ENCODE data around the gene SHISAL2A.

The SHISAL2A gene

DNA sequence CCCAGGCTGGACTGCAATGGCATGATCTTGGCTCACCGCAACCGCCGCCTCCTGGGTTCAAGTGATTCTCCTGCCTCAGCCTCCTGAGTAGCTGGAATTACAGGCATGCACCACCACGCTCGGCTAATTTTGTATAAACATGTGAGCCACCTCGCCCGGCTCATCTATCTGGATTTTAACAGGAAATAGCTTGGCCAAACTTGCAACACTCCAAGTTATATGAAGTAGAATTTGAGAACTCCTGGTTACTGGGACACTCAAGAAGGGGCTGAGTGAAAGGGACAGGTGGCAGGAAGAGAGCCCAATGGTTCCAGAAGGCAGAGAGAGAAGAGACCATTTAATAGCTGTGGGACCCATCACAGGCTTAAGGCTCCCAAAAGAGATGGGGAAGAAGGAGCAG lies 33.7 kb upstream of the SHISAL2A start:
- TF ChIP-seq TCF12 (IDR thresholded peaks at IDR 0.05; ENCODE audit: low read depth) (no peak), TEAD4 (IDR thresholded peaks at IDR 0.05) (no peak), TAF1 (IDR thresholded peaks at IDR 0.05; ENCODE audit: low read depth) (no peak), NFIC (IDR thresholded peaks at IDR 0.05) (no peak), RAD21 (IDR thresholded peaks at IDR 0.05; ENCODE audit: low read depth) (no peak), CREB1 (IDR thresholded peaks at IDR 0.05; ENCODE audit: low read depth) (no peak), EGR1 (IDR thresholded peaks at IDR 0.05) (no peak), FOXM1 (IDR thresholded peaks at IDR 0.05; ENCODE audit: borderline replicate concordance, low read depth) (no peak), CEBPB (IDR thresholded peaks at IDR 0.05) (no peak), ZBTB7A (IDR thresholded peaks at IDR 0.05; ENCODE audit: low read depth) (no peak), EP300 (IDR thresholded peaks at IDR 0.05; ENCODE audit: borderline replicate concordance) (no peak), YY1 (IDR thresholded peaks at IDR 0.05; ENCODE audit: low read depth) (no peak)
- TF ChIP-seq, protein P1, sequence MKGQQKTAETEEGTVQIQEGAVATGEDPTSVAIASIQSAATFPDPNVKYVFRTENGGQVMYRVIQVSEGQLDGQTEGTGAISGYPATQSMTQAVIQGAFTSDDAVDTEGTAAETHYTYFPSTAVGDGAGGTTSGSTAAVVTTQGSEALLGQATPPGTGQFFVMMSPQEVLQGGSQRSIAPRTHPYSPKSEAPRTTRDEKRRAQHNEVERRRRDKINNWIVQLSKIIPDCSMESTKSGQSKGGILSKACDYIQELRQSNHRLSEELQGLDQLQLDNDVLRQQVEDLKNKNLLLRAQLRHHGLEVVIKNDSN (IDR thresholded peaks at IDR 0.05): no peak
- TF ChIP-seq, protein P2, sequence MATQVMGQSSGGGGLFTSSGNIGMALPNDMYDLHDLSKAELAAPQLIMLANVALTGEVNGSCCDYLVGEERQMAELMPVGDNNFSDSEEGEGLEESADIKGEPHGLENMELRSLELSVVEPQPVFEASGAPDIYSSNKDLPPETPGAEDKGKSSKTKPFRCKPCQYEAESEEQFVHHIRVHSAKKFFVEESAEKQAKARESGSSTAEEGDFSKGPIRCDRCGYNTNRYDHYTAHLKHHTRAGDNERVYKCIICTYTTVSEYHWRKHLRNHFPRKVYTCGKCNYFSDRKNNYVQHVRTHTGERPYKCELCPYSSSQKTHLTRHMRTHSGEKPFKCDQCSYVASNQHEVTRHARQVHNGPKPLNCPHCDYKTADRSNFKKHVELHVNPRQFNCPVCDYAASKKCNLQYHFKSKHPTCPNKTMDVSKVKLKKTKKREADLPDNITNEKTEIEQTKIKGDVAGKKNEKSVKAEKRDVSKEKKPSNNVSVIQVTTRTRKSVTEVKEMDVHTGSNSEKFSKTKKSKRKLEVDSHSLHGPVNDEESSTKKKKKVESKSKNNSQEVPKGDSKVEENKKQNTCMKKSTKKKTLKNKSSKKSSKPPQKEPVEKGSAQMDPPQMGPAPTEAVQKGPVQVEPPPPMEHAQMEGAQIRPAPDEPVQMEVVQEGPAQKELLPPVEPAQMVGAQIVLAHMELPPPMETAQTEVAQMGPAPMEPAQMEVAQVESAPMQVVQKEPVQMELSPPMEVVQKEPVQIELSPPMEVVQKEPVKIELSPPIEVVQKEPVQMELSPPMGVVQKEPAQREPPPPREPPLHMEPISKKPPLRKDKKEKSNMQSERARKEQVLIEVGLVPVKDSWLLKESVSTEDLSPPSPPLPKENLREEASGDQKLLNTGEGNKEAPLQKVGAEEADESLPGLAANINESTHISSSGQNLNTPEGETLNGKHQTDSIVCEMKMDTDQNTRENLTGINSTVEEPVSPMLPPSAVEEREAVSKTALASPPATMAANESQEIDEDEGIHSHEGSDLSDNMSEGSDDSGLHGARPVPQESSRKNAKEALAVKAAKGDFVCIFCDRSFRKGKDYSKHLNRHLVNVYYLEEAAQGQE (IDR thresholded peaks at IDR 0.05; ENCODE audit: low read depth): no peak
- TF ChIP-seq, protein P3, sequence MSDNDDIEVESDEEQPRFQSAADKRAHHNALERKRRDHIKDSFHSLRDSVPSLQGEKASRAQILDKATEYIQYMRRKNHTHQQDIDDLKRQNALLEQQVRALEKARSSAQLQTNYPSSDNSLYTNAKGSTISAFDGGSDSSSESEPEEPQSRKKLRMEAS (IDR thresholded peaks at IDR 0.05): no peak

DNA sequence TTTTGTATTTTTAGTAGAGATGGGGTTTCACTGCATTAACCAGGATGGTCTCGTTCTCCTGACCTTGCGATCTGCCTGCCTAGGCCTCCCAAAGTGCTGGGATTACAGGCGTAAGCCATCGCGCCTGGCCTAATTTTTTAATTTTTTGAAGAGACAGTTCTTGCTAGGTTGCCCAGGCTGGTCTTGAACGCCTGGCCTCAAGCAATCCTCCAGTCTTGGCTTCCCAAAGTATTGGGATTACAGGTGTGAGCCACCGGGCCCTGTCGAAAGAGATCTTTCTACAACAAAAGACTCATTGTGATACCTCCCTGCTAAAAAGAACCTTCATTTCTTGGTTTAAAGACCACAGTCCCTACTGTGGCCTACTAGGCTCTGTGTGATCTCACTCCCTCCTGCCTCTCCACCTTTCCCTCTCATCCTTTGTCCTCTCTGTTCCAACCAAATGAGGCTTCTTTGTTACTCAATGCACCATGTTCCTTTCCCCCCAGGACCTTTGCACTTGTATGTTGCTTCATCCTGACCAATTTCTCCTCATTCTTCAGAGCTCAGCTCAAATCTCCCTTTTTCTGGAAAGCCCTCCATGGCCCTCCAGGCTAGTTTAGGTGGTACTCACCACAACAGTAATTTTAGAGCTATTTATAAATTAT lies 32.3 kb upstream of the SHISAL2A start:
- TF ChIP-seq, protein P3 (IDR thresholded peaks at IDR 0.05): no peak
- no peak for TF ChIP-seq FOXM1 (IDR thresholded peaks at IDR 0.05; ENCODE audit: borderline replicate concordance, low read depth)
- TF ChIP-seq TCF12 (IDR thresholded peaks at IDR 0.05; ENCODE audit: low read depth): no peak
- TF ChIP-seq ZBTB7A (IDR thresholded peaks at IDR 0.05; ENCODE audit: low read depth): no peak
- no peak for TF ChIP-seq TEAD4 (IDR thresholded peaks at IDR 0.05)
- no peak for TF ChIP-seq YY1 (IDR thresholded peaks at IDR 0.05; ENCODE audit: low read depth)
- TF ChIP-seq, protein P1 (IDR thresholded peaks at IDR 0.05): no peak
- no peak for TF ChIP-seq EP300 (IDR thresholded peaks at IDR 0.05; ENCODE audit: borderline replicate concordance)

DNA sequence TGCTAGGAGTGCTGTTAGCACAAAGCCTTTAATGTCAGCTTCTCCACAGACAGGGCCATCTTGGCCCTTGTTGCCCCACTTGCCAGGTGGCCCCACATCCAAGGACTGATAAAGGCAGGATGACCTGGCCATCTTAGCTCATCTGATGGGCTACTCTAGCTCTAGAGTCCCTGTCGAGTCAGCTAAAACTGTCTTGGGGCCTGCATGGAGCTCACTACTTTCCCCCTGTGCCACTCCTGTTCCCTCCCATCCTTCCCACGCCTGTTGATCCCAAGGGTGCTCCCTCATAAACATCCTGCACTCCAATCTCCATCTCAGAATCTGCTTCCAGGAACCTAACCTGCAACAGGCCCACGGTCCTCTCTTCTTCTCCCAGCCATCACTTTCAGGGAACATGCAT lies 31.4 kb upstream of the SHISAL2A start:
- TF ChIP-seq NFIC (IDR thresholded peaks at IDR 0.05) (no peak), RAD21 (IDR thresholded peaks at IDR 0.05; ENCODE audit: low read depth) (no peak)
- TF ChIP-seq, protein P1 (IDR thresholded peaks at IDR 0.05): no peak
- TF ChIP-seq, protein P2 (IDR thresholded peaks at IDR 0.05; ENCODE audit: low read depth): no peak

DNA sequence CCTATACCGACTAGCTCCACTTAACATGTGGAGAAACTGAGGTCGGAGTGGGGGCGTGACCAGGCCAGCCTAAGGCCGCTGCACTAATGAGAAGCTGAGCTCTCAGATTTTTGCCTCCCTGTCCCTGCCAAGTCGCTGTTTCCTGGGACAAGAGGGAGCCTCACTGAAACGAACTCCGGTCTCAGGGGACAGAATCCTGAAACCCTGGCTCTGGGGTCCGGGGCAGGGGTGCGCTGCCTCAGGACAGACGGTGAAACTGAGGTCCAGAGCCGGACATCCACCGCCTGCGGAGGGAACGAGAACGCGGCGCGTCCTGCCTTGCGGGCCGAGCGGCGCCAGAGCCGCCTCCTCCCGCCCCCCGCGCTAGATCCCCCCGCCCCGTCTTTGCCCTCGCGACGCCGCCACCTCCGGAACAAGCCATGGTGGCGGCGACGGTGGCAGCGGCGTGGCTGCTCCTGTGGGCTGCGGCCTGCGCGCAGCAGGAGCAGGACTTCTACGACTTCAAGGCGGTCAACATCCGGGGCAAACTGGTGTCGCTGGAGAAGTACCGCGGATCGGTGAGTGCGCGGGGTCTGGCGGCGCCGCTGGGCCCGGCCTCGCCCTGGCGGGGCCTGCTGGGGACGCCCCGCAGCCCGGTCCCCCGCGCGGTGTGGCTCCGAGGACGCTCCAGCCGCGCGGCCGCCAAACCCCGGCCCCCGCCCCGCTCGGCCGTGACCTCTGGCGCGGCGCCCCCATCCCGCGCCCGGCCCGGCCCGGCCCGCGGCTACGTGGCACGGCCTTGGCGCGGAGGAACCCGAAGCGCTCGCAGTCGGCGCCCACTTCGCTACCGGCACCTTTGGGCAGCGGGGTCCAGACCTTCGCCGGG lies 30.7 kb upstream of the SHISAL2A start, which contains the start of gene GPX7:
Gene GPX7 (plus strand): TSS at position 381 of the 865 bp plus-strand sequence. CDS start 39 bp downstream, at position 420.
- no peak for TF ChIP-seq NFIC (IDR thresholded peaks at IDR 0.05)
- TF ChIP-seq YY1 (IDR thresholded peaks at IDR 0.05; ENCODE audit: low read depth): no peak
- TF ChIP-seq, protein P3 (IDR thresholded peaks at IDR 0.05): peak; percentile 64; the same call in 1 of the 2 replicates
- TF ChIP-seq TAF1 (IDR thresholded peaks at IDR 0.05; ENCODE audit: low read depth): peak; percentile 43
- TF ChIP-seq ZBTB7A (IDR thresholded peaks at IDR 0.05; ENCODE audit: low read depth): peak; percentile 68
- no peak for TF ChIP-seq EP300 (IDR thresholded peaks at IDR 0.05; ENCODE audit: borderline replicate concordance)
